ENCODE results near the gene GFOD2.

- no peak for TF ChIP-seq CTCF (IDR thresholded peaks at IDR 0.05)
- TF ChIP-seq POLR2A (IDR thresholded peaks at IDR 0.05) = no peak
- TF ChIP-seq POLR2AphosphoS5 (IDR thresholded peaks at IDR 0.05) = no peak
- TF ChIP-seq EP300 (IDR thresholded peaks at IDR 0.05) = no peak
Observed at GRCh38 chr16:67709050-67709449, 10.1 kb downstream of the GFOD2 start.
